OCI-LY3 (cell line): ENCODE measurements around the gene ZNF467.

Experiments
- H2AFZ ChIP-seq: fragments of 200-600, 300-600 bp; shearing (Covaris generic); 2 replicates; pipeline ENCODE4 v1.6.0; 2014; ENCODE audit warnings: antibody characterized with exemption, low read depth, low read length
- H3K27ac ChIP-seq: fragments of 200-600, 300-600 bp; sonication (generic); 2 replicates; pipeline ENCODE4 v1.5.1; 2014; ENCODE audit warnings: mild to moderate bottlenecking, low read length, moderate library complexity, mixed read lengths
- H3K27me3 ChIP-seq: fragments of 200-600, 300-600 bp; sonication (generic); 2 replicates; pipeline ENCODE4 v1.6.1; 2014; ENCODE audit warnings: low read depth, low read length, mixed read lengths
- H3K36me3 ChIP-seq: fragments of 200-600, 300-600 bp; sonication (generic); replicated peaks from 2 replicates; pipeline ENCODE3; 2014; ENCODE audit warnings: low read depth, low read length, mixed read lengths
- H3K4me1 ChIP-seq: fragments of 300-600, 200-600 bp; sonication (generic); 2 replicates; pipeline ENCODE4 v1.6.1; 2014; ENCODE audit warnings: low read length, mixed read lengths
- H3K4me2 ChIP-seq: fragments of 200-600, 300-600 bp; sonication (generic); 2 replicates; pipeline ENCODE4 v1.6.1; 2014; ENCODE audit warnings: low read length, mixed read lengths
- H3K4me3 ChIP-seq: fragments of 300-600, 200-600 bp; sonication (generic); 2 replicates; pipeline ENCODE4 v1.5.1; 2014; ENCODE audit warnings: antibody characterized with exemption, mild to moderate bottlenecking, low read length, moderate library complexity
- H3K79me2 ChIP-seq: fragments of 300-600, 200-600 bp; shearing (Covaris generic); 2 replicates; pipeline ENCODE4 v1.6.1; 2014; ENCODE audit warnings: mild to moderate bottlenecking, low read length, mixed read lengths
- H3K9ac ChIP-seq: fragments of 300-600, 200-600 bp; shearing (Covaris generic); 2 replicates; pipeline ENCODE4 v1.6.0; 2014; ENCODE audit warnings: mild to moderate bottlenecking, low read length, moderate library complexity
- H3K9me3 ChIP-seq: fragments of 200-600, 300-600 bp; shearing (Covaris generic); 2 replicates; pipeline ENCODE4 v1.6.1; 2014; ENCODE audit warnings: low read length, mixed read lengths; ENCODE audit not compliant: insufficient read depth
- H4K20me1 ChIP-seq: fragments of 200-600, 300-600 bp; sonication (generic); 2 replicates; pipeline ENCODE4 v1.6.1; 2016; ENCODE audit warnings: low read length, mixed read lengths; ENCODE audit not compliant: insufficient read depth
- EZH2phosphoT487 ChIP-seq: fragments of 200-600 bp; shearing (Covaris generic); IDR thresholded peaks from 2 replicates; pipeline ENCODE4 v1.6.1; 2018; ENCODE audit warnings: antibody characterized with exemption, mixed run types, low read depth
- TF ChIP-seq, protein P1 (sequence below): fragments of 200-600, 300-600 bp; sonication (generic); IDR thresholded peaks from 2 replicates; pipeline ENCODE4 v1.5.1; 2014; ENCODE audit warnings: antibody characterized with exemption, low read length, low read depth

The ZNF467 gene

DNA sequence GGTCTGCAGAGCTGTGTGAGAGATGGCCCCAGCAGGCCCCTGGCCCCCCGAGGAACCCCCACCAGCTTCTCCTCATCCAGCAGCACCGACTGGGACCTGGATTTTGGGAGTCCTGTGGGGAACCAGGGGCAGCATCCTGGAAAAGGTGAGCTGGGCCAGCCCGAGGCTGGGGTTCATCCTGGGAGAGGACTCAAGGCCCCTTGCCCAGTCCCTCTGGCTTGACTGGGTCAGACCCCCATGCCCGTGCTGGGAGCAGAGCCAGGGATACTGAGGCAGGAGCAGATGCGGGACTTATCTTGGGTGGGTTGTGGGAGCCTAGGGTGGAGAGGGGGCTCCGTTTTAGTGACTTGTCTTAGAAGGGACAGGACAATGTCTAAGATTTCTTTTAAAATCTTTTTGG is 47.5 kb downstream of the ZNF467 start:
- no peaks in the 10 kb centered on the region for H3K79me2 ChIP-seq
- H3K9ac ChIP-seq: no peak overlapping the region
- TF ChIP-seq, protein P1, sequence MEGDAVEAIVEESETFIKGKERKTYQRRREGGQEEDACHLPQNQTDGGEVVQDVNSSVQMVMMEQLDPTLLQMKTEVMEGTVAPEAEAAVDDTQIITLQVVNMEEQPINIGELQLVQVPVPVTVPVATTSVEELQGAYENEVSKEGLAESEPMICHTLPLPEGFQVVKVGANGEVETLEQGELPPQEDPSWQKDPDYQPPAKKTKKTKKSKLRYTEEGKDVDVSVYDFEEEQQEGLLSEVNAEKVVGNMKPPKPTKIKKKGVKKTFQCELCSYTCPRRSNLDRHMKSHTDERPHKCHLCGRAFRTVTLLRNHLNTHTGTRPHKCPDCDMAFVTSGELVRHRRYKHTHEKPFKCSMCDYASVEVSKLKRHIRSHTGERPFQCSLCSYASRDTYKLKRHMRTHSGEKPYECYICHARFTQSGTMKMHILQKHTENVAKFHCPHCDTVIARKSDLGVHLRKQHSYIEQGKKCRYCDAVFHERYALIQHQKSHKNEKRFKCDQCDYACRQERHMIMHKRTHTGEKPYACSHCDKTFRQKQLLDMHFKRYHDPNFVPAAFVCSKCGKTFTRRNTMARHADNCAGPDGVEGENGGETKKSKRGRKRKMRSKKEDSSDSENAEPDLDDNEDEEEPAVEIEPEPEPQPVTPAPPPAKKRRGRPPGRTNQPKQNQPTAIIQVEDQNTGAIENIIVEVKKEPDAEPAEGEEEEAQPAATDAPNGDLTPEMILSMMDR: no peak
- TF ChIP-seq EZH2phosphoT487: no peak
- no peak overlapping the region for H3K4me3 ChIP-seq
- H2AFZ ChIP-seq: no peak overlapping the region
- no peak overlapping the region for H3K4me2 ChIP-seq
- H3K27ac ChIP-seq: no peak overlapping the region
- H3K4me1 ChIP-seq: peaks cover 5% of the 10 kb centered on the region; the same call in 1 of the 2 replicates
- H3K36me3 ChIP-seq: peaks cover 2% of the 10 kb centered on the region
- no peaks in the 10 kb centered on the region for H3K9me3 ChIP-seq
- H4K20me1 ChIP-seq: no peaks in the 10 kb centered on the region
- no peaks in the 10 kb centered on the region for H3K27me3 ChIP-seq

DNA sequence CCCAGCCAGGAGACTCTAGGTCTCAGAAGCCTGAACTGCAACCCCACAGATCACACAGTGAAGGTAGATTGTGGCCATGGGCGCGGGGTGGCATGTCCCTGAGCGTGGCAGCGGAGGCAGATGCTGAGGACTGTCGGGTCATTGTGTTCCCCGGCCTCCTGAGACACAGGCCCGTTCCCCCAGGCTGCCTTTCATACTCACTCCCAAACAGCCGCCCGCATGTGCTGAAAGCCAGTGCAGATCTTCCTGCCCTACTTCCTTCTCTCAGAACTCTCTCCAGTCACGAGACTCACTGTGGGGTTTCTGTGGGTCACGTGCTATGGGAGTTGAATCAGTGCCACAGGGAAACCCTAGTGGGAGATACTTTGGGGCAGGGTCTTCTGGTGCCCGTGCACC is 48.0 kb downstream of the ZNF467 start:
- peaks cover 6% of the 10 kb centered on the region for H3K4me1 ChIP-seq
- H2AFZ ChIP-seq: no peak overlapping the region
- no peaks in the 10 kb centered on the region for H4K20me1 ChIP-seq
- peaks cover 2% of the 10 kb centered on the region for H3K36me3 ChIP-seq
- H3K27me3 ChIP-seq: no peaks in the 10 kb centered on the region
- no peak overlapping the region for H3K9ac ChIP-seq
- H3K27ac ChIP-seq: no peak overlapping the region
- no peak overlapping the region for H3K4me3 ChIP-seq
- H3K4me2 ChIP-seq: no peak overlapping the region
- TF ChIP-seq EZH2phosphoT487: no peak
- TF ChIP-seq, protein P1: no peak
- no peaks in the 10 kb centered on the region for H3K9me3 ChIP-seq
- no peaks in the 10 kb centered on the region for H3K79me2 ChIP-seq

DNA sequence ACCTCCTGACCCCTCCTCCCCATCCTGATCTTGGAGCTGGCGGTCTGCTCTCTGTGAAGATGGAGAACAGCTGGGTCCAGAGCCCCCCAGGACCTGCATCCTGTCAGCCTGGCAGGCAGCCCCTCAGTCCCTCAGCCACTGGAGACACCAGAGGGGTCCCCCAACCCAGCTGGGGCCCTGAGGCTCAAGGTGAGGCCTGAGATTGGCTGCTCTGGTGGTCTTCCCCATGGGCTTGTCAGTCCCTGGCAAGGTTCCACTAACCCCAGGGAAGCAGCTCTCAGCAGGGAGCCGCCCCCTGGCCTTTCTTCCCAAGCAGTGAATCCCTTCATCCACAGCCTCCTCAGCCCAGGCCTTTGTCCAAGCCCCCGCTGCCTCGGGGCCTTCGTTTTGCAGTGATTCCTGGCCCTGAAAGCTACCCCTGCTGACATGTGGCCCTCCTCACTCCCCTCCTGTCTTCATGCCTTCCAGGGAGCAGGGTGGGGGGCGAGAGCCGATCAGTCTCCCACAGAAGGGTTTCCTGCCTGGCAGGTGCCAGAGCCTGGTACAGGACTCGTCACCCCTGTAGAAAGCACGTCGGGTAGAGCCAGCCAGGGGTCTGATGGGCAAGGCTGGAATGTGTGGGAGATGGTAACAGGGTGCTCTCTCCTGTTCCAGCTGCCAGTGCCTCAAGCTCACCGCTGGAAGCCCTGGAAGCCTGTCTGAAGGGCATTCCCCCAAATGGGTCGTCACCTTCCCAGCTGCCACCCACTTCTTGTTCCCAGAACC is 48.5 kb downstream of the ZNF467 start:
- H3K27me3 ChIP-seq: no peaks in the 10 kb centered on the region
- H3K27ac ChIP-seq: no peak overlapping the region
- TF ChIP-seq EZH2phosphoT487: no peak
- TF ChIP-seq, protein P1: no peak
- no peak overlapping the region for H3K9ac ChIP-seq
- H3K36me3 ChIP-seq: peaks cover 2% of the 10 kb centered on the region
- no peak overlapping the region for H3K4me2 ChIP-seq
- H3K79me2 ChIP-seq: no peaks in the 10 kb centered on the region
- no peak overlapping the region for H3K4me3 ChIP-seq
- no peaks in the 10 kb centered on the region for H4K20me1 ChIP-seq
- H3K4me1 ChIP-seq: peaks cover 10% of the 10 kb centered on the region
- no peaks in the 10 kb centered on the region for H3K9me3 ChIP-seq
- no peak overlapping the region for H2AFZ ChIP-seq

DNA sequence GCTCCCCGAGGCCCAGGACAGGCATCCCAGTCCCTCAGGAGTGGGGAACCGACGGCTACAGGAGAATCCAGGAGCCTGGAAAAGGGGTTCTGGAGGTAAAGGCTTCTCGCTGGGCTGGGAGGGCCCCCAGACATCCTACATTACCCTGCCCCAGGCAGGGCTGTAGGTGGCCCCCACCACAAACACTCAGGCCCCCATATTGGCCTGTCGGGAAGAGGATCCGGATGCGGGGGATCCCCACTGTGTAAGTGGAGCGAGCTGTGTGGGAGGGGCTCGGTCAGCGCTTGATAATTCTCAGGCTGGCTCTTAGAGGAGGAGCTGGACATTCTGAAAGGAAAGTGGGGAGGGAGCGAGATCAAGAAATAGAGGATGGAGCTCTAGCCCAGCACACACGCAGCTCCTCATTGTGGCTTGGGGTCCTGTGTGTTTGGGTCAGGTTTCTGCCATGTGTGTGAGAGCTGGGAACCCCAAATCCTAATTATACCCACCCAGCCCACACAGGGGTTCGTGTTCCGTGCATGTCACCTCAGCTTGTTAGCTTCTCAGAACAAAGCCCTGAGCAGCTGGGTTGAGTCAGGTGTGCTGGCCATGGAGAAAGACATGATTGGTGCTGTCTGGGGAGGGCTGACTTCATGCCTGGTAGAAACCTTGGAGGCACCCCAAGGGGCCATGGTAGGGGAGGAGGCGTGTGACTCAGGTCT is 49.4 kb downstream of the ZNF467 start:
- H3K27me3 ChIP-seq: no peaks in the 10 kb centered on the region
- TF ChIP-seq, protein P1: no peak
- TF ChIP-seq EZH2phosphoT487: no peak
- no peaks in the 10 kb centered on the region for H3K9me3 ChIP-seq
- no peak overlapping the region for H3K27ac ChIP-seq
- peaks cover 10% of the 10 kb centered on the region for H3K4me1 ChIP-seq
- H3K9ac ChIP-seq: no peak overlapping the region
- H3K79me2 ChIP-seq: no peaks in the 10 kb centered on the region
- H3K4me3 ChIP-seq: no peak overlapping the region
- no peak overlapping the region for H3K4me2 ChIP-seq
- H2AFZ ChIP-seq: no peak overlapping the region
- peaks cover 2% of the 10 kb centered on the region for H3K36me3 ChIP-seq
- peaks cover 2% of the 10 kb centered on the region; the same call in 1 of the 2 replicates for H4K20me1 ChIP-seq
